ENCODE data around the gene PRDM16. TPM values are rescaled to one million over a fixed set of nuclear protein-coding genes. Genes with fewer than 3 reads are reported as not detected.

The PRDM16 gene
- polyA plus RNA-seq, 1 donor from 2014 or later, result 0.21 TPM

DNA sequence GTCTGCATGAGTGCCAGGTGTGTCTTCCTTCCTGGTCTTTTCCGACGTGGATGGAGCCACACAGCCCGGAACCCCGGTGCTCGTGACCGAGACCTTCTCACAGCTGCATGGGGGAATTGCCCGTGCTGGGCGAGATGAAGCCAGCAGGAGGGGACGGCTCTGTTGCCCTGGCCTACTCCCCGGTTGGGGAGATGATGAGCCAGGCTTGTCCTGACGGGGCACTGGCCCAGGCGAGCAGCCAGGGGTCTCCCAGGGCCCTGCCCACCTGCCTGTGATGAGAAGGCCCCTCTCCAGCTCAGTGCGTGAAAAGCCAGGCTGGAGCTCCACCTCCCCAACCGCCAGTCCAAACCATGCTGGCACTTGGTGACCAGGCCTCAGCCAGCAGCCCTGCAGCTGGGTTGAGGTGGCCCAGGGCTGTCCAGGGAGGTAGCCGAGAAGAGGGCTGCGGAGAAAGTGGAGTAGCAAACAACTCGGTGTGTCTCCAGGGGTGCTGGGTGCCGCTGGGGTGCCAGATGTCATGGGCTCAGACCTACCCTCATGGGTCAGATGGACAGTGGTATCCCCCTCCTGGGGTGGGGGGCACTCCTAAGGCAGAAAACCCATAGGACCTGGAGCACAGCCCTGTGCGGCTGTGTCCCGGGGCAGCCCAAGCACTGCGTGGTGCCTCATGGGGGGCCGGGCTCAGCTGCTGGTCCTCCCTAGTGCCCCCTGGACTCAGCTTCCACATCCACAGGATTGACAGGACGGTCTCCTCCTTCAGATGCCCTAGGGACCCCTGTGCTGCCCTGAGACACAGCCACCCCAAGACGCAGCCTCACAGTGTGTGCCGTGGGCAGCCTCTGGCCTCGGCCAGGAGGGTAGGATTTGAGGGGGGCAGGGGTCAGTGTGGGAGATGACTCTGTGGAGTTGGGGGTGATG is 26.1 kb downstream of the PRDM16 start:
- Histone ChIP-seq H3K4me2 (ENCODE audit: low read length) (no peak overlapping the region), H4K20me1 (ENCODE audit: insufficient read depth) (no peaks in the 10 kb centered on the region), H3K27me3 (ENCODE audit: insufficient read depth, low read depth, low read length) (no peaks in the 10 kb centered on the region), H3K9ac (ENCODE audit: low read length) (no peak overlapping the region), H3K27ac (ENCODE audit: low read length) (no peak overlapping the region), H3K4me3 (ENCODE audit: low read length) (no peak overlapping the region), H3K79me2 (replicated peaks; ENCODE audit: insufficient read depth, low read length) (peaks cover 73% of the 10 kb centered on the region), H3K36me3 (ENCODE audit: insufficient read depth, low read length) (no peaks in the 10 kb centered on the region), H3K9me3 (ENCODE audit: low read length) (no peaks in the 10 kb centered on the region), H2AFZ (ENCODE audit: low read depth, low read length) (no peak overlapping the region), H3F3A (ENCODE audit: insufficient read depth, low read length, poor library complexity, severe bottlenecking) (no peaks in the 10 kb centered on the region), H3K9me2 (ENCODE audit: insufficient read depth, low read length) (no peaks in the 10 kb centered on the region)
- TF ChIP-seq EZH2 (IDR thresholded peaks at IDR 0.05; ENCODE audit: borderline replicate concordance, insufficient read depth, low read length, poor library complexity, severe bottlenecking), result no peak
- TF ChIP-seq SMC3 (conservative IDR thresholded peaks at IDR 0.05; ENCODE audit: poor library complexity), result no peak
- TF ChIP-seq, protein P1, sequence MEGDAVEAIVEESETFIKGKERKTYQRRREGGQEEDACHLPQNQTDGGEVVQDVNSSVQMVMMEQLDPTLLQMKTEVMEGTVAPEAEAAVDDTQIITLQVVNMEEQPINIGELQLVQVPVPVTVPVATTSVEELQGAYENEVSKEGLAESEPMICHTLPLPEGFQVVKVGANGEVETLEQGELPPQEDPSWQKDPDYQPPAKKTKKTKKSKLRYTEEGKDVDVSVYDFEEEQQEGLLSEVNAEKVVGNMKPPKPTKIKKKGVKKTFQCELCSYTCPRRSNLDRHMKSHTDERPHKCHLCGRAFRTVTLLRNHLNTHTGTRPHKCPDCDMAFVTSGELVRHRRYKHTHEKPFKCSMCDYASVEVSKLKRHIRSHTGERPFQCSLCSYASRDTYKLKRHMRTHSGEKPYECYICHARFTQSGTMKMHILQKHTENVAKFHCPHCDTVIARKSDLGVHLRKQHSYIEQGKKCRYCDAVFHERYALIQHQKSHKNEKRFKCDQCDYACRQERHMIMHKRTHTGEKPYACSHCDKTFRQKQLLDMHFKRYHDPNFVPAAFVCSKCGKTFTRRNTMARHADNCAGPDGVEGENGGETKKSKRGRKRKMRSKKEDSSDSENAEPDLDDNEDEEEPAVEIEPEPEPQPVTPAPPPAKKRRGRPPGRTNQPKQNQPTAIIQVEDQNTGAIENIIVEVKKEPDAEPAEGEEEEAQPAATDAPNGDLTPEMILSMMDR (IDR thresholded peaks at IDR 0.05; ENCODE audit: poor library complexity, severe bottlenecking), result no peak
- TF ChIP-seq POLR2AphosphoS5 (IDR thresholded peaks at IDR 0.05), result no peak
- no peak for TF ChIP-seq EP300 (conservative IDR thresholded peaks at IDR 0.05; ENCODE audit: poor library complexity, severe bottlenecking)
- no peak for TF ChIP-seq RAD21 (conservative IDR thresholded peaks at IDR 0.05)
- TF ChIP-seq, protein P2, sequence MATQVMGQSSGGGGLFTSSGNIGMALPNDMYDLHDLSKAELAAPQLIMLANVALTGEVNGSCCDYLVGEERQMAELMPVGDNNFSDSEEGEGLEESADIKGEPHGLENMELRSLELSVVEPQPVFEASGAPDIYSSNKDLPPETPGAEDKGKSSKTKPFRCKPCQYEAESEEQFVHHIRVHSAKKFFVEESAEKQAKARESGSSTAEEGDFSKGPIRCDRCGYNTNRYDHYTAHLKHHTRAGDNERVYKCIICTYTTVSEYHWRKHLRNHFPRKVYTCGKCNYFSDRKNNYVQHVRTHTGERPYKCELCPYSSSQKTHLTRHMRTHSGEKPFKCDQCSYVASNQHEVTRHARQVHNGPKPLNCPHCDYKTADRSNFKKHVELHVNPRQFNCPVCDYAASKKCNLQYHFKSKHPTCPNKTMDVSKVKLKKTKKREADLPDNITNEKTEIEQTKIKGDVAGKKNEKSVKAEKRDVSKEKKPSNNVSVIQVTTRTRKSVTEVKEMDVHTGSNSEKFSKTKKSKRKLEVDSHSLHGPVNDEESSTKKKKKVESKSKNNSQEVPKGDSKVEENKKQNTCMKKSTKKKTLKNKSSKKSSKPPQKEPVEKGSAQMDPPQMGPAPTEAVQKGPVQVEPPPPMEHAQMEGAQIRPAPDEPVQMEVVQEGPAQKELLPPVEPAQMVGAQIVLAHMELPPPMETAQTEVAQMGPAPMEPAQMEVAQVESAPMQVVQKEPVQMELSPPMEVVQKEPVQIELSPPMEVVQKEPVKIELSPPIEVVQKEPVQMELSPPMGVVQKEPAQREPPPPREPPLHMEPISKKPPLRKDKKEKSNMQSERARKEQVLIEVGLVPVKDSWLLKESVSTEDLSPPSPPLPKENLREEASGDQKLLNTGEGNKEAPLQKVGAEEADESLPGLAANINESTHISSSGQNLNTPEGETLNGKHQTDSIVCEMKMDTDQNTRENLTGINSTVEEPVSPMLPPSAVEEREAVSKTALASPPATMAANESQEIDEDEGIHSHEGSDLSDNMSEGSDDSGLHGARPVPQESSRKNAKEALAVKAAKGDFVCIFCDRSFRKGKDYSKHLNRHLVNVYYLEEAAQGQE (IDR thresholded peaks at IDR 0.05; ENCODE audit: borderline replicate concordance), result no peak
- no peak for TF ChIP-seq MXI1 (conservative IDR thresholded peaks at IDR 0.05; ENCODE audit: poor library complexity, severe bottlenecking)
- no peak for TF ChIP-seq TAF1 (IDR thresholded peaks at IDR 0.05; ENCODE audit: low read depth)

DNA sequence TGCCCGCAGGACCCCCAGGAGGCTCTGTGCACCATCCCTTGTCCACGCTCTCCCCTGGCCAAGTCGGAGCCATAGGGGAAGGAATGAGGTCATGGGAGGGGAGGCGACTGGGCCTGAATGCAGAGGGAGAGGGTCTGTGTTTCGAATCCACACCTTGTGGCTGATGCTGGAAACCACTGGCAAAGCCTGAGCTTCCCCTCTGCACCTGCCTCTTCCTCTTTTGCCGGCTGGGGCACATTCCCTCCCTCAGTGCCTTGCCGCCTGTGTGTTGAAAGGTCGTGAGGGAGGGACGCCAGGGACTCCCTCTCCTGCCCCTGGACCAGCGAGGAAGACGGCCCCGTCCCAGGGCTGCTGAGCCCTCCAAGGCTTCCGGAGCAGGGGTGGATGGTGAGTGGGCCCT is 27.3 kb downstream of the PRDM16 start:
- Histone ChIP-seq H3K27me3 (ENCODE audit: insufficient read depth, low read depth, low read length) (no peaks in the 10 kb centered on the region), H3K36me3 (ENCODE audit: insufficient read depth, low read length) (no peaks in the 10 kb centered on the region), H4K20me1 (ENCODE audit: insufficient read depth) (no peaks in the 10 kb centered on the region)

More for the DNA sequence above, 27.3 kb downstream of the PRDM16 start:
- H3K9me2 ChIP-seq (ENCODE audit: insufficient read depth, low read length), result no peaks in the 10 kb centered on the region
- no peak overlapping the region for H3K4me3 ChIP-seq (ENCODE audit: low read length)
- no peak overlapping the region for H2AFZ ChIP-seq (ENCODE audit: low read depth, low read length)
- H3K27ac ChIP-seq (ENCODE audit: low read length), result no peak overlapping the region
- H3K79me2 ChIP-seq (replicated peaks; ENCODE audit: insufficient read depth, low read length), result peaks cover 74% of the 10 kb centered on the region
- TF ChIP-seq TAF1 (IDR thresholded peaks at IDR 0.05; ENCODE audit: low read depth) (no peak), POLR2AphosphoS5 (IDR thresholded peaks at IDR 0.05) (no peak), RAD21 (conservative IDR thresholded peaks at IDR 0.05) (no peak), EP300 (conservative IDR thresholded peaks at IDR 0.05; ENCODE audit: poor library complexity, severe bottlenecking) (no peak), SMC3 (conservative IDR thresholded peaks at IDR 0.05; ENCODE audit: poor library complexity) (no peak), MXI1 (conservative IDR thresholded peaks at IDR 0.05; ENCODE audit: poor library complexity, severe bottlenecking) (no peak), EZH2 (IDR thresholded peaks at IDR 0.05; ENCODE audit: borderline replicate concordance, insufficient read depth, low read length, poor library complexity, severe bottlenecking) (no peak)
- TF ChIP-seq, protein P1 (IDR thresholded peaks at IDR 0.05; ENCODE audit: poor library complexity, severe bottlenecking), result no peak
- TF ChIP-seq, protein P2 (IDR thresholded peaks at IDR 0.05; ENCODE audit: borderline replicate concordance), result no peak
- no peak overlapping the region for H3K9ac ChIP-seq (ENCODE audit: low read length)
- no peaks in the 10 kb centered on the region for H3K9me3 ChIP-seq (ENCODE audit: low read length)
- H3K4me2 ChIP-seq (ENCODE audit: low read length), result no peak overlapping the region
- H3F3A ChIP-seq (ENCODE audit: insufficient read depth, low read length, poor library complexity, severe bottlenecking), result no peaks in the 10 kb centered on the region

Data from neural cell (in vitro differentiated cells).